Stimulated activated memory B cell treated with anti-CD40 and anti-IgM and Interleukin-4, amounts not matched to agents 10 μg/mL and 1 μg/mL and 100 μg/mL, for 72 hours (primary cell): ENCODE data around the gene TOR4A.
"Not testable (repeated sequence)": the region's sequence is repeated elsewhere in the genome, so short reads cannot be mapped to it uniquely, and the experiment has no call there.

Experiments
- ATAC-seq: fragments of 150-1000 bp; cut with Tn5 transposase; 2 replicates; pipeline ENCODE4 v1.10.0; 2021
- H3K27ac Mint-ChIP-seq: one replicate; pipeline ENCODE4 v1.8.0; 2022; ENCODE audit warnings: mild to moderate bottlenecking, mixed read lengths
- H3K27me3 Mint-ChIP-seq: one replicate; pipeline ENCODE4 v1.8.0; 2022; ENCODE audit warnings: mixed read lengths
- H3K36me3 Mint-ChIP-seq: one replicate; pipeline ENCODE4 v1.8.0; 2022; ENCODE audit warnings: mixed read lengths
- H3K4me1 Mint-ChIP-seq: one replicate; pipeline ENCODE4 v1.8.0; 2022; ENCODE audit warnings: mixed read lengths
- H3K4me3 Mint-ChIP-seq: one replicate; pipeline ENCODE4 v1.8.0; 2022; ENCODE audit warnings: mild to moderate bottlenecking, moderate library complexity, mixed read lengths
- H3K9me3 Mint-ChIP-seq: one replicate; pipeline ENCODE4 v1.8.0; 2022; ENCODE audit warnings: mixed read lengths

Gene TOR4A

DNA sequence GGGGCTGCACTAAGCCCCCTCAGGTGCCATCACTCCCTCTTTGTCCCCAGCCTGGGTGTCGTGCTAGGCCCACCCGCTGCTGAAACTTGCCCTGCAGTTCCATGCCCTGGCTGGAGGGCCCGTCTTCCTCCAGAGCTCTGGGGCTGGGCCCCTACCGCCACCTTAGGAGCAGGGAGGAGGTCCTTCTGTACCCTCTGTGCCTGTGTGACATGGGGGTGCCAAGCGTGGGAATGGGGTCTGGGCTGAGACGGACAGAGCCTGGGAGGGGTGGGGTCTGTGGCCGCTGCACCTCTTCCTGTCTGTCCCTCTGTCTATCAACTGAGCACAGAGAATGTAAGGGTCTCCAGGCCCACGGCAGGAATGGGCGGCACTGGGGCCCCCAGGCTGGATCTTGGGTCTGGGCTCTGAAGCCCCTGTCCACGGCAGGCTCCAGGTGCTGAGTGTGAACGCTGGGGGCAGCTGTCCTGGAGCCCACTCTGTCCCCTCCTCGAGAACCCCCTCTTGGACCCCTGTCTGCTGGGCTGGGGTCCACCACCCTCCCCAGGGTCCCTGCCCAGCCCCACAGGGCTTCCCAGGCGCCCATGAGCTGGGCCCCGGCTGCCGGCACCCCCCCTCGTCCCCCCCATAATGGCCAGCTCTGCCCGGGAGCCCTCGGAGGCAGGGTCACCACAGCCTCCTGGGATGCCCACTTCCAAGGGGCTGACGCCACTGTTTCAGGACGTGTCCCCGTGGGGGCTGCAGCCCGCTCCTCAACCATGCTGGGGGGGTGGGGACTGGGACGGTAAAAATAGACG, 40.4 kb downstream of the TOR4A start:
- Mint-ChIP-seq H3K4me1 (peaks cover 14% of the 10 kb centered on the region), H3K4me3 (no peak overlapping the region), H3K36me3 (no peaks in the 10 kb centered on the region), H3K27me3 (peaks cover 18% of the 10 kb centered on the region), H3K9me3 (no peaks in the 10 kb centered on the region), H3K27ac (no peak overlapping the region)
- ATAC-seq: no peak

- H3K27me3 Mint-ChIP-seq: peaks cover 18% of the 10 kb centered on the region
- H3K27ac Mint-ChIP-seq: no peak overlapping the region
- no peaks in the 10 kb centered on the region for H3K9me3 Mint-ChIP-seq
- H3K4me3 Mint-ChIP-seq: no peak overlapping the region
- peaks cover 14% of the 10 kb centered on the region for H3K4me1 Mint-ChIP-seq
- no peaks in the 10 kb centered on the region for H3K36me3 Mint-ChIP-seq
- no peak for ATAC-seq
Measured at GRCh38 chr9:137318602-137319001, 41.1 kb downstream of the TOR4A start.

DNA sequence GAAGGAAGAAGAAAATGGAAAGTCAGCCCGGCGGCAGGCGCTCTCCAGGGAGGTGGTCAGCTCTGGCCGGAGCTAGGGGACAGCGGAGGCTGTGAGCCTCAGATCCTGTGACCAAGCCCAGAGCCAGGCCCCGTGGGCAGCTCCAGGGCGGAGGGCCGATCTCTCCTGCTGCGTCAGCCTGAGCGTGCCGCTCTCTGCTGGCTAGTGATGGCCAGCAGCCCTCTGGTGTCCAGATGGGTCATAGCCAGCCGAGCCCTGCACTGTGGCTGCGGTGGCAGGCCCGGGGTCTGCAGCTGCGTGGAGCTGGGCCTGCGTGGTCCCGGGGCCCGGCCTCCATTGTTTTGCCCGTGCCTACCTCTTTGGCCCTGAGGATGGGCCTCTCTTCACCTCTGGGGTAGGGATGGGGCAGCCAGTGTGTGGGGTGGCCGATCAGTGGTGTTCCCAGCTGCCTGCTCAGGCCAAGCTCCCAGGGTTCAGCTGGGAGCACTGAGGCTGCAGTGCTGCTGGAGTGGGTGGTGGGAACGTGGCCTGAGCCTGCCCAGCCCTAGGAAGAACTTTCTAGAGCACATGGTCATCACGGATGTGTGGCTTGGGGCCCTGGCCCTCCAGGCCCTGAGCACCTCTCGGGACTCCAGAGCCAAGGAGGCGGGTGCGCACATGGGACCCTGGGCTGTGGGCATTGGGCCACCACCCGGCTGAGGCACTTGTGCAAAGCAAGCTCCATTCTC, 41.6 kb downstream of the TOR4A start:
- H3K4me3 Mint-ChIP-seq: no peak overlapping the region
- no peaks in the 10 kb centered on the region for H3K36me3 Mint-ChIP-seq
- H3K27ac Mint-ChIP-seq: no peak overlapping the region
- H3K4me1 Mint-ChIP-seq: peaks cover 14% of the 10 kb centered on the region
- ATAC-seq: no peak
- peaks cover 14% of the 10 kb centered on the region for H3K27me3 Mint-ChIP-seq
- no peaks in the 10 kb centered on the region for H3K9me3 Mint-ChIP-seq

GRCh38 chr9:137319739-137320551, 42.4 kb downstream of the TOR4A start:
- Mint-ChIP-seq H3K9me3 (no peaks in the 10 kb centered on the region), H3K27me3 (peaks cover 10% of the 10 kb centered on the region), H3K36me3 (no peaks in the 10 kb centered on the region), H3K27ac (peak overlapping the region; percentile 79), H3K4me3 (no peak overlapping the region), H3K4me1 (peaks cover 14% of the 10 kb centered on the region)
- ATAC-seq: no peak

DNA sequence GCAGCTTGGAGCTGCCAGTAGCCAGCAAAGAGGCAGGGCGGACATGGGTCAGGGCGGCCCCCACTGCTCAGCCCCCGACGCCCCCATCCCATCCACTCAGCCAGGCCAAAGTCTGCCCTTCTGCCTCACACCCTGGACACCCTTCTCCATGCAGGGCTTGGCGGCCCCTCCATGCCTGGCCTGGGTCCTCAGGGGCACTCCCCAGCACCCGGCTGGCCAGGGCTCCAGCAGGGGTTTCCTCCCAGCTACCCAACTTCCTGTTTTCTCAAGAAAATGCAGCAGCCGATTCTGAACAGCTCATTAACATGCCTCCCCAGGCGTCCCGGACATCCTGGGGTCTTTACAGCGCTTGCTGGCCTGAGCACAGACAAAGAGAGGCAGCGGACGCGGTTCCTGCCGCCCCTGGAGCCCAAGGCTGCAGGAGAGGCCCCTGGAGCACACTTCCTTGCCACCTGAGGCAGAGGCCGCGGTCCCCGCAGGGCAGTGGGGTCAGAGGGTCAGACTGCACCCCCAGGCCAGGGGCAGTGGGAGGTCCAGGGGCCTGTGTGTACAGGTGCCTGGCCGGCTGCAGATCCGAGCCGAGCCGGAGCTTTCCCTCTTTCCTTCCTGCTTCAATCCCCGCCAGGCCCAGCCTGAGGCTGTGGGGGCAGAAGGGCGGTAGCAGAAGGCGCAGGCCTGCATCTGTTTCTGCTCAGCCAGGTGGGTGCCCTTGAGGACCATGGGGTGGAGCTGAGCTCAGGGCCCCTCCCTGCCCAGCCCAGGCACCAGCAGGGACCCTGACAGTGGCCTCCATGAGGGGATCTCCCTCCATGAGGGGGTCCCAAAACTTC, 43.2 kb downstream of the TOR4A start:
- Mint-ChIP-seq H3K27ac (peak overlapping the region; percentile 79), H3K27me3 (peaks cover 10% of the 10 kb centered on the region), H3K4me1 (peaks cover 16% of the 10 kb centered on the region), H3K9me3 (no peaks in the 10 kb centered on the region), H3K36me3 (no peaks in the 10 kb centered on the region), H3K4me3 (peak overlapping the region; percentile 61)
- peak; percentile 78 for ATAC-seq

DNA sequence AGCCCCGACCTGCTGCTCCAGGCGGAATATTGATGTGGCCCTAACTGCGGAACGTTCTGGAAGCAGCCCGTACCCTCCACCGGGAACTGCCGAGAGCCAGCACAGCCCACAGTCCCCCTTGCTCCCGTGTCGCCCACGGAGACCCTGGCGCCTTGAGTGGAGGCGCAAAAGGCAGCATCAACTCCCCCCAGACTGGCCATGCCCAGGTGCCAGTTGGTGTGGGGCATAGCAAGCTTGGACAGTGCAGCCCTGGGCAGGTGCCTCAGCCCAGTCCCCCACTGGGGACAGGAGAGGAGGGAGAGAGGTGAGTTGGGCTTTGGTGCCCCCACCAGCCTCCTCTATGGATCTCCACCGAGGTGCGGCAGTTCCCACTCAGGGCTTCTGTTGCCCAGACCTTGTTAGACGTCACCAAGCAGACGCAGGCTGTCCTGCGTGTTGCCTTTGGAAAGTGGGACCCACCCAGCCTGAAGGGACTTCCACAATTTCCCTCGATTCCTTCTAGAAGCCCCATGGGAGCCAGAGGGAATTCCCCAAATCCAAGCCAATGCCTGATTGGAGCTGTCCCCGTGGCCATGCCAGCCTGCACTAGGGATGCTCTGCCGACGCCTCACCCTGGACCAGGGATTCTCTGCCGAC, 44.3 kb downstream of the TOR4A start:
- peaks cover 27% of the 10 kb centered on the region for H3K4me1 Mint-ChIP-seq
- H3K4me3 Mint-ChIP-seq: no peak overlapping the region
- H3K27ac Mint-ChIP-seq: peak overlapping the region; percentile 40
- peaks cover 2% of the 10 kb centered on the region for H3K9me3 Mint-ChIP-seq
- ATAC-seq: no peak
- peaks cover 9% of the 10 kb centered on the region for H3K27me3 Mint-ChIP-seq
- no peaks in the 10 kb centered on the region for H3K36me3 Mint-ChIP-seq

DNA sequence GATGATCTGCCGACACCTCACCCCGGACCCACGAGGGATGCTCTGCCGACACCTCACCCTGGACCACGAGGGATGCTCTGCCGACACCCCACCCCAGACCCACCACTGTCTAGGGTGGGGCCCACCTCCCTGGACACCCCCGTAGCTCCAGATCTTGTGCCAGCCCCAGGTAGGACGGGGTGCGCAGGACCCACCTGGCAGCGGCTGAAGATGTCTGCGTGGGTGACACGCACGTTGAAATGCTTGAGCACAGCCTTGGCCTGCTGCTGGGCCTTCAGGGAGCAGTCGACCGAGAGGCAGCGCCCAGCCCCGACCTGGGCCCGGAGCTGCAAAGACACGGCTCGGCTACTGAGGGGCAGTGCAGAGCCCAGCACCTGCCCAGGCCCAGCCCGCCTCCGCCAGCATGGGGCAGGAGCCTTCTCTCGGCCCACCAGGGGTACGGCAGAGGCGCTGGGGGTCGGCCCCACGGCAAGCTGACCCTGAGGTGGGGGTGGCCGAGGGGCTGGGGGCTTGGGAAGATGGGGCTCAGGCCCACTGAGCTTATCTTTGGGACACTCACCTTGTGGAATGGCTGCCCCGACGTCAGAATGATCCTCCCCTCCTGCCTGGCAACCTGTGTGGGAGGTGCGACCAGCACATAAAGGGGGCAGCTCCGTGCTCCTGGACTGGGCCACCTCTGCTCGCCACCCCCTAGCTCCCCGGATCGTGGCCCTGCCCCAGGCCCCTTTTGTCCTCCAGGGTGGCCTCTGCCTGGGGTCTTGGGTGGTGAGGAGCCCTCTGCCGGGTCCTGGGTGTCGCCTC, 46.2 kb downstream of the TOR4A start:
- H3K4me3 Mint-ChIP-seq: no peak overlapping the region
- peaks cover 5% of the 10 kb centered on the region for H3K9me3 Mint-ChIP-seq
- H3K4me1 Mint-ChIP-seq: peaks cover 33% of the 10 kb centered on the region
- ATAC-seq: no peak
- peaks cover 19% of the 10 kb centered on the region for H3K27me3 Mint-ChIP-seq
- no peak overlapping the region for H3K27ac Mint-ChIP-seq
- H3K36me3 Mint-ChIP-seq: no peaks in the 10 kb centered on the region

- Mint-ChIP-seq H3K27me3 (peaks cover 19% of the 10 kb centered on the region), H3K9me3 (peaks cover 7% of the 10 kb centered on the region), H3K36me3 (no peaks in the 10 kb centered on the region), H3K4me3 (no peak overlapping the region), H3K4me1 (peaks cover 27% of the 10 kb centered on the region), H3K27ac (no peak overlapping the region)
- ATAC-seq: no peak
Measured at GRCh38 chr9:137325124-137325523, 47.6 kb downstream of the TOR4A start.

- peaks cover 19% of the 10 kb centered on the region for H3K27me3 Mint-ChIP-seq
- H3K27ac Mint-ChIP-seq: no peak overlapping the region
- no peak overlapping the region for H3K4me3 Mint-ChIP-seq
- ATAC-seq: no peak
- H3K9me3 Mint-ChIP-seq: peaks cover 9% of the 10 kb centered on the region
- no peaks in the 10 kb centered on the region for H3K36me3 Mint-ChIP-seq
- peaks cover 20% of the 10 kb centered on the region for H3K4me1 Mint-ChIP-seq
Measured at GRCh38 chr9:137325799-137326198, 48.3 kb downstream of the TOR4A start.

GRCh38 chr9:137326445-137327065, 49.0 kb downstream of the TOR4A start:
- Mint-ChIP-seq H3K27ac (peak overlapping the region; percentile 73), H3K27me3 (peaks cover 19% of the 10 kb centered on the region), H3K9me3 (peaks cover 9% of the 10 kb centered on the region), H3K4me3 (peak overlapping the region; percentile 73), H3K4me1 (peaks cover 19% of the 10 kb centered on the region), H3K36me3 (no peaks in the 10 kb centered on the region)
- peak; percentile 98 for ATAC-seq

DNA sequence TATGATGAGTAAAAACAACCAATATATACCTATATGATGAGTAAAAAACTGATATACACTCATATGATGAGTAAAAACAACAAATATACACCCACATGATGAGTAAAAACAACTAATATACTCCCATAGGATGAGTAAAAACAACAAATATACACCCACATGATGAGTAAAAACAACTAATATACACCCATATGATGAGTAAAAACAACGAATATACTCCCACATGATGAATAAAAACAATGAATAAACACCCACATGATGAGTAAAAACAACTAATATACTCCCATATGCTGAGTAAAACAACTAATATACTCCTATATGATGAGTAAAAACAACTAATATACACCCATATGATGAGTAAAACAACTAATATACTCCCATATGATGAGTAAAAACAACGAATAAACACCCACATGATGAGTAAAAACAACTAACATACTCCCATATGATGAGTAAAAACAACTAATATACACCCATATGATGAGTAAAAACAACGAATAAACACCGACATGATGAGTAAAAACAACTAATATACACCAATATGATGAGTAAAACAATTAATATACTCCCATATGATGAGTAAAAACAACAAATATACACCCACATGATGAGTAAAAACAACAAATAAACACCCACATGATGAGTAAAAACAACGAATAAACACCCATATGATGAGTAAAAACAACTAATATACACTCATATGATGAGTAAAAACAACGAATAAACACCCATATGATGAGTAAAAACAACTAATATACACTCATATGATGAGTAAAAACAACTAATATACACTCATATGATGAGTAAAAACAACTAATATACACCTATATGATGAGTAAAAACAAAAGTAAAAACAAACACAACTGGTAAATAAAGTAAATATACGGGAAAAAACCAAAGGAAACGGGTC, 50.4 kb downstream of the TOR4A start:
- not testable (repeated sequence) for H3K36me3 Mint-ChIP-seq, H3K4me3 Mint-ChIP-seq, H3K27ac Mint-ChIP-seq, ATAC-seq, H3K9me3 Mint-ChIP-seq
- H3K4me1 Mint-ChIP-seq: peaks cover 19% of the 10 kb centered on the region
- peaks cover 19% of the 10 kb centered on the region for H3K27me3 Mint-ChIP-seq

DNA sequence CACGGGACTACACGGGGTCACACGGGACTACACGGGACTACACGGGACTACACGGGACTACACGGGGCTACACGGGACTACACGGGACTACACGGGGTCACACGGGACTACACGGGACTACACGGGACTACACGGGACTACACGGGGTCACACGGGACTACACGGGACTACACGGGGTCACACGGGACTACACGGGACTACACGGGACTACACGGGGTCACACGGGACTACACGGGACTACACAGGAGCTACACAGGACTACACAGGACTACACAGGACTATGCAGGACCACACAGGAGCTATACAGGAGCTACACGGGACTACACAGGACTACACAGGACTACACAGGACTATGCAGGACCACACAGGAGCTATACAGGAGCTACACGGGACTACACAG, 52.1 kb downstream of the TOR4A start:
- not testable (repeated sequence) for H3K4me3 Mint-ChIP-seq, H3K9me3 Mint-ChIP-seq, ATAC-seq, H3K36me3 Mint-ChIP-seq, H3K27ac Mint-ChIP-seq
- peaks cover 19% of the 10 kb centered on the region for H3K4me1 Mint-ChIP-seq
- peaks cover 19% of the 10 kb centered on the region for H3K27me3 Mint-ChIP-seq
